Brain microvascular endothelial cell (primary cell): Measurements from ENCODE around the gene PTPRT.

Experiments used
- DNase-seq: peaks from one replicate; pipeline ENCODE4 v3.0.0-alpha.2; 2020
- H3K27ac ChIP-seq: fragments of 250-450 bp; sonication (Bioruptor Pico); 2 replicates; pipeline ENCODE4 v1.5.1; 2020; ENCODE audit warnings: mild to moderate bottlenecking, moderate library complexity
- H3K27me3 ChIP-seq: fragments of 250-450 bp; sonication (Bioruptor Pico); replicated peaks from 2 replicates; pipeline ENCODE4 v1.5.1; 2020; ENCODE audit warnings: mild to moderate bottlenecking
- H3K36me3 ChIP-seq: fragments of 250-450 bp; sonication (Bioruptor Pico); replicated peaks from 2 replicates; pipeline ENCODE4 v1.5.1; 2020; ENCODE audit warnings: mild to moderate bottlenecking
- H3K4me3 ChIP-seq: 2 replicates; pipeline ENCODE4 v1.5.1; 2011; ENCODE audit warnings: low read depth, mild to moderate bottlenecking, control low read depth, low read length, moderate library complexity
- CTCF ChIP-seq: IDR thresholded peaks from 2 replicates; pipeline ENCODE4 v1.5.1; 2011; ENCODE audit warnings: low read depth, mild to moderate bottlenecking, moderate library complexity, low read length, control low read depth, inconsistent platforms; ENCODE audit errors: missing control alignments
- in situ Hi-C: cut with HindIII; loops from 2 replicates; pipeline ENCODE4 v1.10.0; 2017; ENCODE audit warnings: low sequenced_read_pairs, low pct_ligation_motif_present

The PTPRT gene

GRCh38 chr20:42179768-42180167 lies 1009.9 kb downstream of the PTPRT start:
- H3K4me3 ChIP-seq, result no peak overlapping the region
- no peak for TF ChIP-seq CTCF
- H3K27ac ChIP-seq, result no peak overlapping the region
- no peaks in the 10 kb centered on the region for H3K27me3 ChIP-seq
- in situ Hi-C loops, result no loop called here
- no peaks in the 10 kb centered on the region for H3K36me3 ChIP-seq
- DNase-seq, result peak; percentile 1

- Histone ChIP-seq H3K36me3 (no peaks in the 10 kb centered on the region), H3K27me3 (no peaks in the 10 kb centered on the region), H3K4me3 (no peak overlapping the region), H3K27ac (no peak overlapping the region)
- in situ Hi-C loops, result no loop called here
- DNase-seq, result no peak
- no peak for TF ChIP-seq CTCF
These were observed 1016.3 kb downstream of the PTPRT start for GRCh38 chr20:42173440-42173839.

- H3K27ac ChIP-seq, result no peak overlapping the region
- H3K4me3 ChIP-seq, result no peak overlapping the region
- TF ChIP-seq CTCF, result no peak
- no peaks in the 10 kb centered on the region for H3K36me3 ChIP-seq
- in situ Hi-C loops, result no loop called here
- DNase-seq, result no peak
- no peaks in the 10 kb centered on the region for H3K27me3 ChIP-seq
These were observed 1025.4 kb downstream of the PTPRT start for GRCh38 chr20:42164121-42164890.

- Histone ChIP-seq H3K4me3 (no peak overlapping the region), H3K27me3 (no peaks in the 10 kb centered on the region), H3K27ac (no peak overlapping the region), H3K36me3 (no peaks in the 10 kb centered on the region)
- no peak for DNase-seq
- no peak for TF ChIP-seq CTCF
- in situ Hi-C loops, result no loop called here
These were observed 1028.4 kb downstream of the PTPRT start for GRCh38 chr20:42161228-42161829.

GRCh38 chr20:42159808-42160207 lies 1029.9 kb downstream of the PTPRT start:
- no peak overlapping the region for H3K27ac ChIP-seq
- no peak for DNase-seq
- H3K4me3 ChIP-seq, result no peak overlapping the region
- in situ Hi-C loops, result no loop called here
- H3K27me3 ChIP-seq, result no peaks in the 10 kb centered on the region
- no peak for TF ChIP-seq CTCF
- H3K36me3 ChIP-seq, result no peaks in the 10 kb centered on the region
